Ishikawa (cell line): ENCODE results near the gene ZC3H8.

Source experiments
- CEBPB ChIP-seq: IDR thresholded peaks from 2 replicates; pipeline ENCODE4 v1.6.1; 2012
- EGR1 ChIP-seq: IDR thresholded peaks from 2 replicates; pipeline ENCODE4 v1.6.1; 2012
- EP300 ChIP-seq: IDR thresholded peaks from 2 replicates; pipeline ENCODE4 v1.6.1; 2012; ENCODE audit warnings: borderline replicate concordance
- FOXM1 ChIP-seq: IDR thresholded peaks from 2 replicates; pipeline ENCODE4 v1.6.1; 2012; ENCODE audit warnings: low read depth, borderline replicate concordance
- RAD21 ChIP-seq: IDR thresholded peaks from 2 replicates; pipeline ENCODE4 v1.6.1; 2012; ENCODE audit warnings: low read depth
- TAF1 ChIP-seq: IDR thresholded peaks from 2 replicates; pipeline ENCODE4 v1.6.1; 2012; ENCODE audit warnings: low read depth, mild to moderate bottlenecking
- TEAD4 ChIP-seq: IDR thresholded peaks from 2 replicates; pipeline ENCODE4 v1.6.1; 2012
- YY1 ChIP-seq: IDR thresholded peaks from 2 replicates; pipeline ENCODE4 v1.6.1; 2012; ENCODE audit warnings: low read depth
- ZBTB7A ChIP-seq: IDR thresholded peaks from 2 replicates; pipeline ENCODE4 v1.6.1; 2012; ENCODE audit warnings: low read depth
- TF ChIP-seq, protein P1 (sequence below): IDR thresholded peaks from 2 replicates; pipeline ENCODE4 v1.6.1; 2012; ENCODE audit warnings: low read depth, mild to moderate bottlenecking
- TF ChIP-seq, protein P2 (sequence below): IDR thresholded peaks from 2 replicates; pipeline ENCODE4 v1.6.1; 2012
- TF ChIP-seq, protein P3 (sequence below): IDR thresholded peaks from 2 replicates; pipeline ENCODE4 v1.6.1; 2012

DNA sequence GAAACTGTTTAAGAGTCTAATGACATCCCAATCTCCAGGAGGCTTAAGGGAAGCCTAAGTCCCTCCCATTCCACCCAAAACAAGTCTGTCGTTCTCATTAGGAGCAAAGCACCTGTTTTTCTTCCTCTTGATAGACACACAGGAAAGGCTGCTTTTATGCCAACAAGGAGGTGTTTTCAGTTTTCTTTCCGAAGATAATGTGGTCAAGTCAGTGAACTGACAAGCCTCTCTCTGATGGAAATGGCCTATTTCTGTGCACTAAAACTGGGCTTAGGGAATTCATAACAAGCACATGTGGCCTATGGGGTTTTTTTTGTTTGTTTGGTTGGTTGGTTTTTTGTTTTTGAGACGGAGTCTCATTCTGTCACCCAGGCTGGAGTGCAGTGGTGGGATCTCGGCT is 80.5 kb downstream of the ZC3H8 start:
- TF ChIP-seq EGR1 (no peak), YY1 (no peak), TEAD4 (no peak), EP300 (no peak), TAF1 (no peak), ZBTB7A (no peak), RAD21 (no peak), CEBPB (no peak), FOXM1 (no peak)
- TF ChIP-seq, protein P1, sequence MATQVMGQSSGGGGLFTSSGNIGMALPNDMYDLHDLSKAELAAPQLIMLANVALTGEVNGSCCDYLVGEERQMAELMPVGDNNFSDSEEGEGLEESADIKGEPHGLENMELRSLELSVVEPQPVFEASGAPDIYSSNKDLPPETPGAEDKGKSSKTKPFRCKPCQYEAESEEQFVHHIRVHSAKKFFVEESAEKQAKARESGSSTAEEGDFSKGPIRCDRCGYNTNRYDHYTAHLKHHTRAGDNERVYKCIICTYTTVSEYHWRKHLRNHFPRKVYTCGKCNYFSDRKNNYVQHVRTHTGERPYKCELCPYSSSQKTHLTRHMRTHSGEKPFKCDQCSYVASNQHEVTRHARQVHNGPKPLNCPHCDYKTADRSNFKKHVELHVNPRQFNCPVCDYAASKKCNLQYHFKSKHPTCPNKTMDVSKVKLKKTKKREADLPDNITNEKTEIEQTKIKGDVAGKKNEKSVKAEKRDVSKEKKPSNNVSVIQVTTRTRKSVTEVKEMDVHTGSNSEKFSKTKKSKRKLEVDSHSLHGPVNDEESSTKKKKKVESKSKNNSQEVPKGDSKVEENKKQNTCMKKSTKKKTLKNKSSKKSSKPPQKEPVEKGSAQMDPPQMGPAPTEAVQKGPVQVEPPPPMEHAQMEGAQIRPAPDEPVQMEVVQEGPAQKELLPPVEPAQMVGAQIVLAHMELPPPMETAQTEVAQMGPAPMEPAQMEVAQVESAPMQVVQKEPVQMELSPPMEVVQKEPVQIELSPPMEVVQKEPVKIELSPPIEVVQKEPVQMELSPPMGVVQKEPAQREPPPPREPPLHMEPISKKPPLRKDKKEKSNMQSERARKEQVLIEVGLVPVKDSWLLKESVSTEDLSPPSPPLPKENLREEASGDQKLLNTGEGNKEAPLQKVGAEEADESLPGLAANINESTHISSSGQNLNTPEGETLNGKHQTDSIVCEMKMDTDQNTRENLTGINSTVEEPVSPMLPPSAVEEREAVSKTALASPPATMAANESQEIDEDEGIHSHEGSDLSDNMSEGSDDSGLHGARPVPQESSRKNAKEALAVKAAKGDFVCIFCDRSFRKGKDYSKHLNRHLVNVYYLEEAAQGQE, result no peak
- TF ChIP-seq, protein P2, sequence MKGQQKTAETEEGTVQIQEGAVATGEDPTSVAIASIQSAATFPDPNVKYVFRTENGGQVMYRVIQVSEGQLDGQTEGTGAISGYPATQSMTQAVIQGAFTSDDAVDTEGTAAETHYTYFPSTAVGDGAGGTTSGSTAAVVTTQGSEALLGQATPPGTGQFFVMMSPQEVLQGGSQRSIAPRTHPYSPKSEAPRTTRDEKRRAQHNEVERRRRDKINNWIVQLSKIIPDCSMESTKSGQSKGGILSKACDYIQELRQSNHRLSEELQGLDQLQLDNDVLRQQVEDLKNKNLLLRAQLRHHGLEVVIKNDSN, result no peak
- TF ChIP-seq, protein P3, sequence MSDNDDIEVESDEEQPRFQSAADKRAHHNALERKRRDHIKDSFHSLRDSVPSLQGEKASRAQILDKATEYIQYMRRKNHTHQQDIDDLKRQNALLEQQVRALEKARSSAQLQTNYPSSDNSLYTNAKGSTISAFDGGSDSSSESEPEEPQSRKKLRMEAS, result no peak
